NOMO-1 treated with dmso at 0.1 percent for 144 hours (cell line): ENCODE data around the gene TAS2R60.
"Not testable (repeated sequence)": the region's sequence is repeated elsewhere in the genome, so short reads cannot be mapped to it uniquely, and the experiment has no call there.

Source experiments
- DNase-seq: peaks from one replicate; lab custom pipeline; 2025; ENCODE audit not compliant: unreplicated experiment; lab: John Stamatoyannopoulos, UW

Gene TAS2R60

GRCh38 chr7:143443153-143443552 lies at the start of gene TAS2R60:
Gene TAS2R60 (plus strand): TSS chr7:143443453. CDS start chr7:143443453, 0 bp downstream.
- no peak for DNase-seq

- DNase-seq = no peak
Observed at GRCh38 chr7:143394068-143394467, 49.2 kb upstream of the TAS2R60 start.

GRCh38 chr7:143394777-143395176 lies 48.5 kb upstream of the TAS2R60 start:
- DNase-seq = no peak

GRCh38 chr7:143395187-143396149 lies 47.8 kb upstream of the TAS2R60 start:
- DNase-seq = no peak

GRCh38 chr7:143396182-143396581 lies 47.1 kb upstream of the TAS2R60 start:
- no peak for DNase-seq

GRCh38 chr7:143396625-143397556 lies 46.4 kb upstream of the TAS2R60 start:
- no peak for DNase-seq

GRCh38 chr7:143397710-143398530 lies 45.3 kb upstream of the TAS2R60 start:
- DNase-seq = no peak

- no peak for DNase-seq
Observed at GRCh38 chr7:143398616-143399015, 44.6 kb upstream of the TAS2R60 start.

GRCh38 chr7:143399151-143399550 lies 44.1 kb upstream of the TAS2R60 start:
- no peak for DNase-seq

- DNase-seq = no peak
Observed at GRCh38 chr7:143399642-143400041, 43.6 kb upstream of the TAS2R60 start.

GRCh38 chr7:143401265-143401664 lies 42.0 kb upstream of the TAS2R60 start:
- no peak for DNase-seq

- DNase-seq = not testable (repeated sequence)
Observed at GRCh38 chr7:143402233-143402632, 41.0 kb upstream of the TAS2R60 start.

- DNase-seq = no peak
Observed at GRCh38 chr7:143405173-143406001, 37.9 kb upstream of the TAS2R60 start.

- no peak for DNase-seq
Observed at GRCh38 chr7:143406002-143406357, 37.3 kb upstream of the TAS2R60 start.

GRCh38 chr7:143407287-143408251 lies 35.7 kb upstream of the TAS2R60 start:
- peak; percentile 10 for DNase-seq

- DNase-seq = no peak
Observed at GRCh38 chr7:143408252-143408685, 35.0 kb upstream of the TAS2R60 start.

- DNase-seq = no peak
Observed at GRCh38 chr7:143408686-143409561, 34.3 kb upstream of the TAS2R60 start, which contains the start of gene EPHA1. Gene EPHA1 (minus strand): TSS chr7:143408856. CDS start chr7:143408805, 51 bp downstream.
